ENCODE measurements around the gene CEP85. TPM values are rescaled to one million over a fixed set of nuclear protein-coding genes. Genes with fewer than 3 reads are reported as not detected.

The CEP85 gene
- total RNA-seq, 1 experiment from 2014 or later = 38.6 TPM

- Histone ChIP-seq H3K4me1 (ENCODE audit: insufficient read depth, low read length) (no peaks in the 10 kb centered on the region), H2BK5ac (ENCODE audit: insufficient read length, low read length) (no peak overlapping the region), H4K8ac (replicated peaks; ENCODE audit: insufficient read length, low read depth, low read length) (no peak overlapping the region), H3T11ph (ENCODE audit: low read length) (no peak overlapping the region), H3K4me2 (ENCODE audit: insufficient read depth, insufficient read length, low read length) (no peak overlapping the region), H2BK12ac (ENCODE audit: insufficient read length, low read depth, low read length) (no peak overlapping the region), H3K23ac (ENCODE audit: insufficient read length, low read depth, low read length) (no peak overlapping the region), H4K5ac (ENCODE audit: insufficient read length, low read depth, low read length) (no peak overlapping the region), H3K27me3 (ENCODE audit: insufficient read depth, low read length) (no peaks in the 10 kb centered on the region), H3K9me3 (ENCODE audit: control insufficient read depth, low read depth, low read length) (no peaks in the 10 kb centered on the region), H3K23me2 (ENCODE audit: insufficient read length, low read depth, low read length, poor library complexity, severe bottlenecking) (no peaks in the 10 kb centered on the region), H2BK15ac (ENCODE audit: low read depth, low read length) (no peak overlapping the region), H3K18ac (ENCODE audit: insufficient read length, low read depth, low read length) (no peak overlapping the region), H4K20me1 (ENCODE audit: control insufficient read depth, insufficient read depth, insufficient read length) (no peaks in the 10 kb centered on the region), H3K79me2 (ENCODE audit: insufficient read depth, low read length) (no peaks in the 10 kb centered on the region), H3K79me1 (ENCODE audit: insufficient read depth, low read depth, low read length, poor library complexity, severe bottlenecking) (no peaks in the 10 kb centered on the region), H3K14ac (ENCODE audit: insufficient read depth, low read length) (no peak overlapping the region), H3K56ac (ENCODE audit: insufficient read length, low read depth, low read length) (no peak overlapping the region), H2BK20ac (ENCODE audit: low read depth, low read length, poor library complexity, severe bottlenecking) (no peak overlapping the region), H3K27ac (ENCODE audit: insufficient read length, low read depth, low read length) (no peak overlapping the region), H2AK5ac (ENCODE audit: insufficient read length, low read length) (no peak overlapping the region), H2AFZ (ENCODE audit: low read length) (no peak overlapping the region), H2BK120ac (ENCODE audit: low read depth, low read length, poor library complexity, severe bottlenecking) (no peak overlapping the region), H3K9ac (ENCODE audit: extremely low read depth, insufficient read length, low read length) (no peak overlapping the region), H3K4ac (ENCODE audit: low read depth, low read length) (no peak overlapping the region), H4K91ac (ENCODE audit: insufficient read length, low read depth, low read length) (no peak overlapping the region)
- peaks cover 5 to 33% (median 11%) of the 10 kb centered on the region in 3 experiments; a peak in 5 of 7 replicates for H3K36me3 Mint-ChIP-seq (ENCODE audit: insufficient read depth in 1 of 3, low read depth in 3 of 3)
- no peak for TF ChIP-seq CTCF (conservative IDR thresholded peaks at IDR 0.05)
- no CpG with 5 or more reads among the region's 8 CpGs for WGBS (ENCODE audit: extremely low coverage, insufficient read length, low lambda C conversion rate)
- peaks cover 13 to 19% of the 10 kb centered on the region in 2 experiments for H3K4me1 Mint-ChIP-seq
- DNase-seq = no peak
- no peaks in the 10 kb centered on the region for H3K9me3 Mint-ChIP-seq
- H3K4me3 Mint-ChIP-seq = no peak overlapping the region
- H3K27ac Mint-ChIP-seq = no peak overlapping the region
- H3K27me3 Mint-ChIP-seq (ENCODE audit: low read depth) = peaks cover 2% of the 10 kb centered on the region; the same call in 1 of the 2 replicates
Observed at GRCh38 chr1:26188477-26188876, 45.5 kb upstream of the CEP85 start.
